ENCODE results near the gene CRIP1. TPM values are rescaled to one million over a fixed set of nuclear protein-coding genes. Genes with fewer than 3 reads are reported as not detected.

CRIP1 gene
- total RNA-seq, 4 donors from 2014 or later: 34.0 to 110 (median 54.6) TPM

- no peak for DNase-seq (ENCODE audit: extremely low spot score)
- Histone ChIP-seq H3K36me3 (no peaks in the 10 kb centered on the region), H3K9me3 (no peaks in the 10 kb centered on the region), H3K4me3 (no peak overlapping the region), H3K27me3 (peaks cover 0 to 28% (median 0%) of the 10 kb centered on the region in 4 donors), H3K4me1 (no peaks in the 10 kb centered on the region), H3K27ac (replicated peaks in 1 of 4) (no peak overlapping the region)
- intact Hi-C loops (cut with DNase I): no loop called here
- no peak for TF ChIP-seq EP300 (IDR thresholded peaks at IDR 0.05)
- TF ChIP-seq POLR2AphosphoS5 (IDR thresholded peaks at IDR 0.05): no peak
- no peak for TF ChIP-seq POLR2A (IDR thresholded peaks at IDR 0.05; ENCODE audit: low read depth)
- no peak for TF ChIP-seq CTCF (IDR thresholded peaks at IDR 0.05)
- WGBS: 90% methylated on average over 7 of the region's 16 CpGs
Observed at GRCh38 chr14:105505101-105505500, 18.4 kb downstream of the CRIP1 start.

GRCh38 chr14:105507247-105507646, 20.6 kb downstream of the CRIP1 start:
- intact Hi-C loops (cut with DNase I): no loop called here
- H3K27me3 ChIP-seq: peaks cover 0 to 48% (median 2%) of the 10 kb centered on the region in 4 donors
- H3K36me3 ChIP-seq: no peaks in the 10 kb centered on the region
- no peak overlapping the region for H3K4me3 ChIP-seq
- 82% methylated on average over 17 of the region's 17 CpGs for WGBS
- H3K4me1 ChIP-seq: no peaks in the 10 kb centered on the region
- TF ChIP-seq POLR2A (IDR thresholded peaks at IDR 0.05; ENCODE audit: low read depth) (no peak), POLR2AphosphoS5 (IDR thresholded peaks at IDR 0.05) (no peak), CTCF (IDR thresholded peaks at IDR 0.05) (no peak), EP300 (IDR thresholded peaks at IDR 0.05) (no peak)
- H3K27ac ChIP-seq (replicated peaks in 1 of 4): no peak overlapping the region
- no peaks in the 10 kb centered on the region for H3K9me3 ChIP-seq
- no peak for DNase-seq (ENCODE audit: extremely low spot score)

- no peak overlapping the region for H3K27ac ChIP-seq (replicated peaks in 1 of 4)
- WGBS: 78% methylated on average over 16 of the region's 16 CpGs
- no peaks in the 10 kb centered on the region for H3K36me3 ChIP-seq
- H3K27me3 ChIP-seq: peaks cover 0 to 52% (median 2%) of the 10 kb centered on the region in 4 donors
- H3K4me1 ChIP-seq: no peaks in the 10 kb centered on the region
- DNase-seq (ENCODE audit: extremely low spot score): no peak
- H3K4me3 ChIP-seq: no peak overlapping the region
- H3K9me3 ChIP-seq: no peaks in the 10 kb centered on the region
- no peak for TF ChIP-seq EP300 (IDR thresholded peaks at IDR 0.05)
- TF ChIP-seq POLR2A (IDR thresholded peaks at IDR 0.05; ENCODE audit: low read depth): no peak
- TF ChIP-seq CTCF (IDR thresholded peaks at IDR 0.05): no peak
- no peak for TF ChIP-seq POLR2AphosphoS5 (IDR thresholded peaks at IDR 0.05)
- intact Hi-C loops (cut with DNase I): no loop called here
Observed at GRCh38 chr14:105508069-105508468, 21.4 kb downstream of the CRIP1 start.

- H3K36me3 ChIP-seq: no peaks in the 10 kb centered on the region
- no peak overlapping the region for H3K27ac ChIP-seq (replicated peaks in 1 of 4)
- DNase-seq (ENCODE audit: extremely low spot score): no peak
- peaks cover 0 to 56% (median 2%) of the 10 kb centered on the region in 4 donors for H3K27me3 ChIP-seq
- no peaks in the 10 kb centered on the region for H3K9me3 ChIP-seq
- TF ChIP-seq EP300 (IDR thresholded peaks at IDR 0.05) (no peak), POLR2A (IDR thresholded peaks at IDR 0.05; ENCODE audit: low read depth) (no peak), CTCF (IDR thresholded peaks at IDR 0.05) (no peak), POLR2AphosphoS5 (IDR thresholded peaks at IDR 0.05) (no peak)
- H3K4me1 ChIP-seq: no peaks in the 10 kb centered on the region
- 90% methylated on average over 12 of the region's 12 CpGs for WGBS
- H3K4me3 ChIP-seq: no peak overlapping the region
- intact Hi-C loops (cut with DNase I): no loop called here
Observed at GRCh38 chr14:105508601-105509000, 21.9 kb downstream of the CRIP1 start.

GRCh38 chr14:105517096-105517495, 30.4 kb downstream of the CRIP1 start:
- 76% methylated on average over 5 of the region's 5 CpGs for WGBS
- TF ChIP-seq POLR2AphosphoS5 (IDR thresholded peaks at IDR 0.05) (no peak), CTCF (IDR thresholded peaks at IDR 0.05) (no peak), POLR2A (IDR thresholded peaks at IDR 0.05; ENCODE audit: low read depth) (no peak), EP300 (IDR thresholded peaks at IDR 0.05) (no peak)
- Histone ChIP-seq H3K27ac (replicated peaks in 1 of 4) (no peak overlapping the region), H3K36me3 (no peaks in the 10 kb centered on the region), H3K4me3 (no peak overlapping the region), H3K4me1 (no peaks in the 10 kb centered on the region), H3K27me3 (peaks cover 0 to 30% (median 0%) of the 10 kb centered on the region in 4 donors), H3K9me3 (no peaks in the 10 kb centered on the region)
- intact Hi-C loops (cut with DNase I): no loop called here
- DNase-seq (ENCODE audit: extremely low spot score): no peak
